Lower leg skin (tissue), 4 donors: ENCODE results near the gene KLKB1. TPM values are rescaled to one million over a fixed set of nuclear protein-coding genes. Genes with fewer than 3 reads are reported as not detected.

ENCODE experiments used
- DNase-seq, 2 donors: peaks; one replicate each; pipeline ENCODE4 v3.0.0-alpha.2; 2019; ENCODE audit warnings: low spot score in 2 of 2
- H3K4me3 ChIP-seq: fragments of 200-600 bp; sonication (generic); 2 replicates; pipeline ENCODE4 v1.5.1; 2017; ENCODE audit warnings: mild to moderate bottlenecking, low read depth; ENCODE audit not compliant: poor library complexity, severe bottlenecking
- CTCF ChIP-seq, 3 donors: fragments of 450-650 bp; IDR thresholded peaks; one replicate each; pipeline ENCODE4 v1.5.1; 2016; ENCODE audit warnings: antibody characterized with exemption in 3 of 3, mild to moderate bottlenecking in 3 of 3, moderate library complexity in 2 of 3
- POLR2A ChIP-seq, 2 donors: fragments of 450-650 bp; IDR thresholded peaks; one replicate each; pipeline ENCODE4 v1.6.1; 2016 to 2017; ENCODE audit warnings: antibody characterized with exemption in 2 of 2, mild to moderate bottlenecking in 1 of 2, moderate library complexity in 1 of 2
- WGBS, 2 donors: methylation state at CpG; one replicate each; pipeline ENCODE4 v1.1.5; 2018; 5-methylcytosine and 5-hydroxymethylcytosine counted together
- intact Hi-C: fragments of 100-400 bp; cut with DNase I; formaldehyde crosslinking; loops from one replicate; pipeline ENCODE4 v1.15.0; 2023; ENCODE audit warnings: low total_unique reads
- total RNA-seq, 4 donors: library from RNA; depleted of rRNA; stranded (reverse); fragments of >200 nt; gene quantifications; one replicate each; pipeline ENCODE4 v1.1.0, GENCODE V29; 2016

The KLKB1 gene
- under 1 TPM in 1 of 4 donors, not detected in 3; 0.26 TPM for total RNA-seq

- no peak for TF ChIP-seq CTCF (IDR thresholded peaks at IDR 0.05)
- no peak for TF ChIP-seq POLR2A (IDR thresholded peaks at IDR 0.05)
- WGBS, 2 donors, result 53 to 56% methylated on average over 5 of the region's 5 CpGs
- intact Hi-C loops, result no loop called here
- DNase-seq, result no peak
- no peak within 1 kb of the TSS for H3K4me3 ChIP-seq
These were observed at the start of gene KLKB1 for GRCh38 chr4:186227221-186227620. Gene KLKB1, plus strand, starts transcription at chr4:186227507. Its CDS starts 689 bp downstream, at chr4:186228196.

GRCh38 chr4:186188107-186188506 lies 39.2 kb upstream of the KLKB1 start:
- intact Hi-C loops, result no loop called here
- WGBS, 2 donors, result 65 to 86% methylated on average over 3 of the region's 3 CpGs
- H3K4me3 ChIP-seq, result no peak overlapping the region
- no peak for DNase-seq
- TF ChIP-seq POLR2A (IDR thresholded peaks at IDR 0.05) (no peak), CTCF (IDR thresholded peaks at IDR 0.05) (no peak)

GRCh38 chr4:186189656-186190055 lies 37.7 kb upstream of the KLKB1 start:
- intact Hi-C loops, result no loop called here
- DNase-seq, result no peak
- WGBS, 2 donors, result 75 to 88% methylated on average over 4 of the region's 4 CpGs
- TF ChIP-seq POLR2A (IDR thresholded peaks at IDR 0.05) (no peak), CTCF (IDR thresholded peaks at IDR 0.05) (no peak)
- no peak overlapping the region for H3K4me3 ChIP-seq

GRCh38 chr4:186190581-186191199 lies 36.6 kb upstream of the KLKB1 start:
- DNase-seq, result no peak
- WGBS, 2 donors, result 0 to 1% methylated on average over 16 to 34 of the region's 34 CpGs
- H3K4me3 ChIP-seq, result peak overlapping the region; percentile 81
- intact Hi-C loops, result no loop called here
- TF ChIP-seq POLR2A (IDR thresholded peaks at IDR 0.05) (no peak), CTCF (IDR thresholded peaks at IDR 0.05) (no peak)

- TF ChIP-seq CTCF (IDR thresholded peaks at IDR 0.05) (no peak), POLR2A (IDR thresholded peaks at IDR 0.05) (no peak)
- intact Hi-C loops, result no loop called here
- 0% methylated on average over 2 to 23 of the region's 107 CpGs for WGBS, 2 donors
- DNase-seq, result peak; percentile 60 to 95
- H3K4me3 ChIP-seq, result peak within 1 kb of the TSS; percentile 81
These were observed 35.9 kb upstream of the KLKB1 start, which contains the start of gene CYP4V2 for GRCh38 chr4:186191200-186192065. Gene CYP4V2, plus strand, starts transcription at chr4:186191567. Its CDS starts 257 bp downstream, at chr4:186191824.
